ENCODE data around the gene ARPC2. TPM values are rescaled to one million over a fixed set of nuclear protein-coding genes. Genes with fewer than 3 reads are reported as not detected.
A peak's percentile ranks its signal among the peaks of the same experiment; 100 is the strongest.

ARPC2 gene
- total RNA-seq, 1 donor from 2014 or later, result 243 TPM

- no peak for DNase-seq (ENCODE audit: low spot score)
- ATAC-seq, result no peak
- intact Hi-C loops (cut with DNase I), result no loop called here
Measured at GRCh38 chr2:218209078-218209477, 7.9 kb upstream of the ARPC2 start.

GRCh38 chr2:218214116-218214515 is 2.9 kb upstream of the ARPC2 start:
- ATAC-seq (no peak), DNase-seq (ENCODE audit: low spot score) (no peak)
- intact Hi-C loops (cut with DNase I), result no loop called here

GRCh38 chr2:218216336-218216673 is 684 bp upstream of the ARPC2 start:
- peak; percentile 18 for ATAC-seq
- intact Hi-C loops (cut with DNase I), result no loop called here
- DNase-seq (ENCODE audit: low spot score), result peak; percentile 62

DNA sequence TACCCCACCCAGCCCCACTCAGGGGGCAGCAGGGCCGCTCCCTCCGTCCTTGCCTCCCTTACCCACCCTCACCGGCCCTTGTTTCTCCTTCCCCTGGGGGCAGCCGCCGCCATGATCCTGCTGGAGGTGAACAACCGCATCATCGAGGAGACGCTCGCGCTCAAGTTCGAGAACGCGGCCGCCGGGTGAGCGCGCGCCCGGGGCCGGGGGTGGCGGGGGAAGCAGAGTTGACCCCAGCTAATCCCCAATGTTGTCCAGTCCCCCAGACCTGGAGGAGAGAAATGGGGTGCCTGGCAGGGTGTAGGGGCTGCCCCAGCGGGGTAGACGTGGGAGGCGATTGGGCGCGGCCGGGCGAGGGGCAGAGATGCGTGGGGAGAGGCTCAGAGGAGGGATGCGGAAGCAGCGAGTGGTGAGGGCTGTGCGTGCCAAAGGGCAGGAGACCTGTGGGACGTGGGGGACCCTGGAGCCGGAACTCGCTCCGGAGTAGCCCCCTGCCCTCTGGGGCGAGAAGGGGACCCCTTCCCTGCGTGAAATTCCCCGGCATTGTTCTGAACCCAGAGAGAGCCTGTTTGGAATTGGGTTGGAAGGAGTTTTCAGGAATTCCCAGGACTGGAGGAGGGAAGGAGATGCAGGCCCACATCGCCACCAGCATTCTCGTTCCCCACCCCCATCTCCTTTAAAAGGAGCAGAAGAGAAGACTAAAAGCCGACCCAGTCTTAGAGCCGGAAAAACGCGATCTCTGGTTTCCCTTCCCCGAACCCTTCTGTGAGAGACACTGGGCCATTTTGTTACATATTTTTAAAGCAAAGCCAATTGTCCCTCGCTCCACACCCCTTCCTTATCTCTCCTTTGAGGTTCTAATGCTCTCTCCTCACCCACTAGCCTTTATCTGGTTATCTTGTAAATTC is 625 bp downstream of the ARPC2 start:
- intact Hi-C loops (cut with DNase I), result no loop called here
- ATAC-seq (peak; percentile 67), DNase-seq (ENCODE audit: low spot score) (peak; percentile 80)

DNA sequence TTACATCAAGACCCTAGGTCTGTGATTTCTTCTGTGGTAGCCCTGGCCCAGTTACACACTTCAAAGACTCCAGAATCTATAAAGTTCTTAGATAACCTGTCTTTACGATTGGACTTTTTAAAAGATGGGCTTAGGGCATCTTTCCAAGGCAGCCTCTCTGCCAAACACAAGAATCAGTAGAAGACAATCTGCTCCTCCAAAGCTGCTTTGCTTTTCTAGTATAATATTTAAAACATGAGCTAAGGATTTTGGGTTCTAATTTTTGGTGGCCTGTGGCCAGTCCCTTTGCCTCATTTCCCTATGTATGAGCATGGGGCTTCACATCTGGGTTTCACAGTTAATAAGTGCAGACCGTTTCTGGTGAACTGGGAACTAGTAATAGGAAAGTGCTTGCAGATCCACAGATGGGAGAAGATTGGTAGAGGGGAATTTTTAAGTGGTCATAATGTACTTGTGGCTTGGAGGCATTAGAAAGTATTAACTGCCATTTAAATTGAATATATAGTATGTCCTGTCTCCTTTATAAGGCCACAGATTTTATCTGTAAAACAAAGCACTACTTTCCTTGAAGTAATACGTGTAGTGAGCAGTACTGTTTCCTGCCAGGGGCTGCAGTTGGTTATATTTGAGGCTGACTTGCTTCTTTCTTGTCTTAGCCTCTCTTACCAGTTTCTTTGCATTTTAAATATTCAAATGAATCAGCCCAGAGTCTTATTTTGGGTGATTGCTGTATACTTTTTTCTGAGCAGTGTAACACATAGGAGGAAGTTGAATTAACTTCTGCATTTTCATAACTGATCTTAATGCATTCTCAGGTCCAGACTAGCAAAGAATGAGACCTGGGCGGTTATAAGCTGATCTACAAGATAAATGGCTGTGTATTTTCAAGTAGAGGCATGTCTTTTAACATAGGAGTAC is 1.5 kb downstream of the ARPC2 start:
- no peak for ATAC-seq
- no peak for DNase-seq (ENCODE audit: low spot score)
- intact Hi-C loops (cut with DNase I), result no loop called here

DNA sequence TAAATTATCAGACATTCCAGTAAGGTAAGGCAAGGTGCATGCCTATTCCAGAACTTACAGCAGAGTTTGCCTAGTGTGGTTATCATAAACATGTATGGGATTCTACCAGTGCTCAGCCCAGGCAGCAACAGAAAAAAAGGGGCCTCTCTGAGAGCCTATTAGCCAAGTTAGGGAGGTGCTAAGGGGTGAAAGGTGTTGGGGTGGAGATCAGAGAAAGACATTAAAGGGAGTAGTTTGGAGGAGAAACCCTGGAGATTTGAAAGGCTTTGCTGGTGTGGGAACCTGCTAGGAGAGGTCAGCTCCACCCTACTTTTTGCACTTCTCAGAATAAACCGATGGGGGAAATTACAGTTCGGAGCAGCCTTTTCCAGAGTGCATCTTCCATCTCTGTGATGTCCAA is 2.9 kb downstream of the ARPC2 start:
- no peak for DNase-seq (ENCODE audit: low spot score)
- intact Hi-C loops (cut with DNase I), result no loop called here
- ATAC-seq, result no peak

GRCh38 chr2:218221000-218221399 is 4.0 kb downstream of the ARPC2 start:
- DNase-seq (ENCODE audit: low spot score) (no peak), ATAC-seq (no peak)
- intact Hi-C loops (cut with DNase I), result no loop called here

DNA sequence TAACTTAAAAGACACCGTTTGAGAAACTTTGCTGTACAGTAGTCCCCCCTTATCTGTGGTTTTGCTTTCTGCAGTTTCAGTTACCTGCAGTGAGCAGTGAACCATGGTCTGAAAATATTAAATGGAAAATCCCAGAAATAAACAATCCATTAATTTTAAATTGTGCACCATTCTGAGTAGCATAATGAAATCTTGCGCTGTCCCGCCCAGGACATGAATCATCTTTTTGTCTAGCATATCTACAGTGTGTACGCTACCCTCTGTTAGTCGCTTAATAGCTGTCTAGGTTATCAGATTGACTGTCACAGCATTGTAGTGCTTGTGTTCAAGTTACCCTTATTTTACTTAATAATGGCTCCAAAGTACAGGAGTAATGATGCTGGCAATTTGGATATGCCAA is 6.1 kb downstream of the ARPC2 start:
- intact Hi-C loops (cut with DNase I), result no loop called here
- no peak for ATAC-seq

GRCh38 chr2:218224186-218224585 is 7.2 kb downstream of the ARPC2 start:
- DNase-seq (ENCODE audit: low spot score) (no peak), ATAC-seq (no peak)
- intact Hi-C loops (cut with DNase I), result no loop called here

More for the DNA sequence above, 6.1 kb downstream of the ARPC2 start:
- DNase-seq (ENCODE audit: low spot score), result no peak

- DNase-seq (ENCODE audit: low spot score), result no peak
- intact Hi-C loops (cut with DNase I), result no loop called here
- no peak for ATAC-seq
Measured at GRCh38 chr2:218226903-218227302, 9.9 kb downstream of the ARPC2 start.

- no peak for ATAC-seq
- intact Hi-C loops (cut with DNase I), result no loop called here
Measured at GRCh38 chr2:218228366-218229090, 11.5 kb downstream of the ARPC2 start.

GRCh38 chr2:218229239-218229638 is 12.2 kb downstream of the ARPC2 start:
- no peak for DNase-seq (ENCODE audit: low spot score)
- peak; percentile 67 for ATAC-seq
- intact Hi-C loops (cut with DNase I), result no loop called here

More at GRCh38 chr2:218228366-218229090, 11.5 kb downstream of the ARPC2 start:
- DNase-seq (ENCODE audit: low spot score), result no peak

DNA sequence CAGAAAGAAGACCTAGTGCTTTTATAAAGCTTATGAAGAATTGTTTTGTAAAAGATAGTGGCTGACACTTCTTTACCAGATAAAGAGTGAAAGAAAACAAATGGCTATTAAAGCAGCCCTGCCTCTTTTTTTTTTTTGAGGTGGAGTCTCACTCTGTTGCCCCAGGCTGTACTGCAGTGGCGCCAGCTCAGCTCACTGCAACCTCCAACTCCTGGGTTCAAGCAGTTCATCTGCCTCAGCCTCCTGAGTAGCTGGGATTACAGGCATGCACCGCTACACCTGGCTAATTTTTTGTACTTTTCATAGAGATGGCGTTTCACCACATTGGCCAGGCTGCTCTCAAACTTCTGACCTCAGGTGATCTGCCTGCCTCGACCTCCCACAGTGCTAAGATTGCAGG is 12.9 kb downstream of the ARPC2 start:
- DNase-seq (ENCODE audit: low spot score) (no peak), ATAC-seq (no peak)
- intact Hi-C loops (cut with DNase I), result no loop called here

DNA sequence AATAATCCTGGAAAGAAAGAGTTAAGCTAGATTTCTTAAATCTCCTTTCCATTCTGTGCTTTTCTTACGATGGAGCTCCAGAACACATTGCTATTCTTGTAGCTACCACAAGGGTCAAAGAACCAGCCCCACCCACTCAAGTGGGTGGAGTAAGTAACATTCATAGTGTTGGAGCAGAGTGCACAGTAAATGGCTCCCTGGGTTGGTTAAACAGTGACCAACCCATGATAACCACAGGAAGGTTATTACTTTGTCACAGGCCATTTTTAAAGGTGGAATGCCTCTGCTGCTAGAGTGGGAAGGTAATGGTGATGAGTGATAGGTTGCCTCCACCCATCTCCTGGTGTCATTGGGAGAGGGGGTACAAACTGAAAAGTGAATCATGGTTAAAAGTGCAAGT is 13.9 kb downstream of the ARPC2 start:
- DNase-seq (ENCODE audit: low spot score), result no peak
- intact Hi-C loops (cut with DNase I), result no loop called here
- no peak for ATAC-seq

DNA sequence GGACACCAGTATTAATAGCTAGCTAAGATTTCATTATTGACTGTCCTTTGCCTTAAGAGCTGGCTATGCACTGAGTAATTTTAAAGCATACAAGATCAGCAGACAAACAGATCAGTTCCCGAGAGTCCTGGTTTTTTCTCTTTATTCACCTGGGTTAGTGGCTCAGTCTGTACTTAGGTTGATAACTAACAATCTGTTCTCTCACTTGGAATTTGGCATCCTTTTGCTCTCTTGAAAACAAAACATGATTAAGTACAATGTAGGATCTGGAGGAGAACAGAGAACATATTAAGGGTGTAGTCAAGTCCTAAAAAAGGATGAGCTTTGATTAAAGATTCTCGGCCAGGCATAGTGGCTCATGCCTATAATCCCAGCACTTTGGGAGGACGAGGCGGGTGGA is 16.6 kb downstream of the ARPC2 start:
- ATAC-seq (peak; percentile 56), DNase-seq (ENCODE audit: low spot score) (no peak)
- intact Hi-C loops (cut with DNase I), result no loop called here

DNA sequence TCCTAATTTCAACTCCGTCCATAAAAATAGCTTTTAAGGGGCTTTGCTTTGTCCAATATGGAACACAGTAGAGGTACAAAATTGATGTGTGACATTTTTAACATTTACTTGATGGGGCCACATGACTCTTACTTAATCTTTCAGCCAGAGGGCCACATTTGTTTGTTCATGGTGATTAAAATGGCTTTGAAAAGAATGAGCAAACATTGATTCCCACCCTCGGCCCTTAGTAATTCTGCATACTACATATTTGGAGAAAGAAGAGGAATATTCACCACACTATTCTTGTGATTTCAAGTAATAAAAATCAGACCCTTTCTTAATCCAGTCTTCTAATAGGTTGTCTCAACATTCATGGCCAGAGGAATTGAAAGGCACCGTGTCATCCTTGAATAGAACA is 17.5 kb downstream of the ARPC2 start:
- intact Hi-C loops (cut with DNase I), result no loop called here
- ATAC-seq (no peak), DNase-seq (ENCODE audit: low spot score) (no peak)

- DNase-seq (ENCODE audit: low spot score), result no peak
- intact Hi-C loops (cut with DNase I), result no loop called here
- no peak for ATAC-seq
Measured at GRCh38 chr2:218235017-218235416, 18.0 kb downstream of the ARPC2 start.

DNA sequence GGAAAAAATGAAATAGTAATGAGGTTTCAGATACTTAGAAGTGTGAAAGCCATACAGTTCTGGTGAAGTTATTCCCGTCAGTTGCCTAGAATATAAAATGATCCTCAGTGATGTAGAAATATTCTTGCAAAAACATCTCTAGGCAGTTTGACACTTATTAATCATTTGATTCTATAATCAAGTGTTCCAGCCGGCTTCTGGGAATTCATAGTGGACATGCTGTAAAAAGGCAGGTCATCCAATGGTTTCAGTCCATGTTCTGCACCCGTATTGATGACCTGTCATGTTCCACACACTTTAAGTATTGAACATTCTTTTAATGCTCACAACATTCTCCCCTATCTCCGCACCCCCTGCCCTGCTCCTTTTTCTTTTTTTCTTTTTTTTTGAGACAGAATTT is 19.8 kb downstream of the ARPC2 start:
- no peak for DNase-seq (ENCODE audit: low spot score)
- ATAC-seq, result no peak
- intact Hi-C loops (cut with DNase I), result no loop called here

DNA sequence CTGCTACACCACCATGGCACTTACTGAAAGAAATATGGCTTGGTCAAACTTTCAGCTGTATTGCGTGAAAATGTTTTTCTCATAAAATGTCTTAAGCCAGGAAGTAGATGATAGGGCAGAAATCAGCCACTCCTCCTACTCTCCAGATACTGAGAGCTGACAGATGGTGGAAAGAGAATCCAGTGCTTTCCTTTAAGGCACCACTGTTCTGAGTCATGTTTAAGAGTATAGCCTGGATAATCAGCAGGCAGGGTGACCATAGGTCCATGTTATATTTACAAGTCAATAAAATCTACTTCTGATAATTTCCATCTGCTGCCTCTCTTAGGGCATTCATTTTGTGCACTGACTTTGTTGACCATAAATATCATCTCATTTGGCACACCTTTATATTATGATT is 21.9 kb downstream of the ARPC2 start:
- intact Hi-C loops (cut with DNase I), result no loop called here
- no peak for DNase-seq (ENCODE audit: low spot score)
- ATAC-seq, result no peak

All from sciatic nerve (tissue), 2 donors.